MG63 (cell line): ENCODE measurements around the gene KCNA10. TPM values are rescaled to one million over a fixed set of nuclear protein-coding genes. Genes with fewer than 3 reads are reported as not detected.
"Not testable (repeated sequence)": the region's sequence is repeated elsewhere in the genome, so short reads cannot be mapped to it uniquely, and the experiment has no call there.

ENCODE experiments used
- DNase-seq: peaks from one replicate; pipeline ENCODE4 v3.0.0-alpha.2; 2020
- H3K27me3 ChIP-seq: fragments of 250-450 bp; sonication (Bioruptor Pico); 2 replicates; pipeline ENCODE4 v1.5.1; 2020; ENCODE audit warnings: mild to moderate bottlenecking, moderate library complexity
- H3K36me3 ChIP-seq: fragments of 250-450 bp; sonication (Bioruptor Pico); 2 replicates; pipeline ENCODE4 v1.5.1; 2020; ENCODE audit warnings: mild to moderate bottlenecking, moderate library complexity
- H3K4me3 ChIP-seq: fragments of 250-450 bp; sonication (Bioruptor Pico); 2 replicates; pipeline ENCODE4 v1.5.1; 2020; ENCODE audit warnings: mild to moderate bottlenecking, moderate library complexity
- H3K9me3 ChIP-seq: fragments of 250-450 bp; sonication (Bioruptor Pico); 2 replicates; pipeline ENCODE4 v1.5.1; 2020; ENCODE audit warnings: mild to moderate bottlenecking, moderate library complexity
- total RNA-seq: library from RNA; depleted of rRNA; stranded (reverse); fragments of >200 nt; shearing (Covaris generic); gene quantifications from 2 replicates; pipeline ENCODE4 v1.2.3, GENCODE V29; 2014; ENCODE audit warnings: low replicate concordance

Gene KCNA10
- total RNA-seq, 1 experiment from 2014 or later: not detected

GRCh38 chr1:110510921-110511320, 8.1 kb downstream of the KCNA10 start:
- H3K4me3 ChIP-seq, H3K27me3 ChIP-seq, H3K36me3 ChIP-seq, H3K9me3 ChIP-seq, DNase-seq: not testable (repeated sequence)

DNA sequence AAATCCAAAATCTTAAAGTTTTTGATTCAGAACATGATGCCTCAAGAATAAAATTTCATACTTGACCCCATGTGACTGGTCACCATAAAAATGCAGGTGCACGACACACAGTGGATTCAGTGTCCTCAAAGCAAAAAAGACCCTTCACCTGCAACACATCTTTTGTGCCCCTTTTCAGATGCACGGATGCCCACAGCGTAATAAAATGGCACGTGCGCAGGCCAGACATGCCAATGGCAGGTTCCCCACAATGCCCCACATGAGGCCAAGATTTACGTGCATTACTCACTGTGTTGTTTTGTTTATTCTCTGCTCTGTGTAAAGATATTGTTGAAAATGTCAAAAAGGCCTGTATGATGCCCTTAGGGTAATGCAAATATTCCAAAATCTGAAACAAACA, 9.3 kb downstream of the KCNA10 start:
- H3K9me3 ChIP-seq: no peaks in the 10 kb centered on the region
- H3K36me3 ChIP-seq: no peaks in the 10 kb centered on the region
- H3K4me3 ChIP-seq: no peak overlapping the region
- no peaks in the 10 kb centered on the region for H3K27me3 ChIP-seq
- DNase-seq: no peak

GRCh38 chr1:110508028-110508940, 10.7 kb downstream of the KCNA10 start:
- Histone ChIP-seq H3K4me3 (no peak overlapping the region), H3K36me3 (no peaks in the 10 kb centered on the region), H3K27me3 (peaks cover 2% of the 10 kb centered on the region), H3K9me3 (no peaks in the 10 kb centered on the region)
- DNase-seq: no peak

- Histone ChIP-seq H3K9me3 (no peaks in the 10 kb centered on the region), H3K36me3 (no peaks in the 10 kb centered on the region), H3K4me3 (no peak overlapping the region), H3K27me3 (peaks cover 18% of the 10 kb centered on the region)
- DNase-seq: no peak
Observed at GRCh38 chr1:110506541-110506940, 12.4 kb downstream of the KCNA10 start.

DNA sequence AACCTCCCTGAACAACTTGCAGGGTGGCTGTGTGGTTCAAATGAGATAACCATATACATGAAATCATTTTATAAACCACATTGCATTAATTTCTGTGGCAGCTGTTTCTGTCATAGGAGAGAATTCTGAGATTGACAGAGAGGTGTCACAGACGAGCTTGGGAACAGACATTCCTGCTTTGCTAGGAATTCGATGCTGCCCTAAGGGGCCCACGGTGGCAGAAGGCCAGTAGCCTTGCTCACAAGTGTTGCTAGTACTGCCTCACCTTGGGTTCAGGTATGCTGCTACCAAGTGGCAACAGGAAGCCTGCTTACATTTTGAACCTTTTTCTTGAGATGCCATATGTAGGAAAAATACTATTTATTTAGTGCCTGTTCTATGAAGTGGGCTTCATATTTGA, 13.4 kb downstream of the KCNA10 start:
- no peaks in the 10 kb centered on the region for H3K9me3 ChIP-seq
- H3K36me3 ChIP-seq: no peaks in the 10 kb centered on the region
- peaks cover 19% of the 10 kb centered on the region for H3K27me3 ChIP-seq
- no peak for DNase-seq
- H3K4me3 ChIP-seq: no peak overlapping the region

- Histone ChIP-seq H3K27me3 (peaks cover 24% of the 10 kb centered on the region), H3K36me3 (no peaks in the 10 kb centered on the region), H3K9me3 (no peaks in the 10 kb centered on the region), H3K4me3 (no peak overlapping the region)
- no peak for DNase-seq
Observed at GRCh38 chr1:110504226-110504625, 14.7 kb downstream of the KCNA10 start.

DNA sequence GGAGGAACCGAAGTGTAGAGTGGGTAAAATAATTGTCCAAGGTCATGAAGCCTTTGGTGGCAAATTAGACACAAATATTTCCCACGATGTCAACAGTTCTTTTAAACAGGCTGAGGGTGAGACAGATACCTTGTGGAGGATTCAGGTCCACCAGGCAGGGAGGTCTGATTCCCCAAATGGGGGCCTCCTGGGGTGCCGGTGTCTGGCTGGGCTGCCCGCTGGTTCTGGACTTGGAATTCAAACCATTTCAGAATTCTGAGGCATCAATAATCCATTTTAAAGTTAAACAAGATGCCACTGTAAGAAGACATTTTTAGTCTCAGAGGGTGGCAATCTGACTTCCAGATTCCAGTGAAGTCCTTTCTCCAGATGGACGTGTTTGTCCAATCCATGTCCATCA, 15.5 kb downstream of the KCNA10 start:
- H3K4me3 ChIP-seq: no peak overlapping the region
- no peaks in the 10 kb centered on the region for H3K9me3 ChIP-seq
- DNase-seq: no peak
- H3K36me3 ChIP-seq: no peaks in the 10 kb centered on the region
- peaks cover 24% of the 10 kb centered on the region for H3K27me3 ChIP-seq

DNA sequence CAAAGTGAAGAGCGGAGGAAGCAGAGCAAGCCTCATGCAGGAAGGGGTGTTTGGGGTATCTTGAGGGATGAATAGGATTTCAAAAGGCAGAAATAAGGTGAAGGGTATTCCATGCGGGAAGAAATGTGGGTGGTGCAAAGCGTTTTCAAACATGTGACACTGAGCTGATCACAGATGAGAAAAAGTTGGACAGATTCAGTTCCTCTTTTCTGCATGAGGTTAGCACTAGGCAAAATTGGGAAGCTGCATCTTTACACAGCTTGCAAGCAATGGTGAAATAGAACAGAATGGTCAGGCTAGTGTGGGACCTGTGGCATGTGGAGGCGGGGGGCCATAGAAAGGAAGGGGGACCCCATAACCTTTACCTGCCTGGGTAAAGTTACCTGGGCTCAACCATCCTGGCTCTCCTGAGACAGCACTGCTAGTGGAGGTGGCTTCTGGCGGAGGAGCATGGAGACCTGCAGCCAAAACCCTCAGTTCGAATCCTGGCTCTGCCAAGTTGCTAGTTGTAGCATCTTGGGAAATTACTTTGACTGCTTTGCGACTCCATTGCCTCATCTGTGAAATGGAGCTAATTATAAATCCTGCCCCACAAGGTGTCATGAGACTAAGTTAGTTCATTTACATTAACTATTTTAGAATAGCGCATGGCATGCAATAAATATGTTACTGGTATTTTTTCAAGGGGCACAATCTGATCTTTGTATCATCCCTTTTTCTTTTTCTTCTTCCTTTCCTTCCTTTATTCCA, 16.4 kb downstream of the KCNA10 start:
- Histone ChIP-seq H3K9me3 (no peaks in the 10 kb centered on the region), H3K4me3 (no peak overlapping the region), H3K36me3 (no peaks in the 10 kb centered on the region), H3K27me3 (peaks cover 24% of the 10 kb centered on the region)
- no peak for DNase-seq

GRCh38 chr1:110501488-110502132, 17.4 kb downstream of the KCNA10 start:
- H3K9me3 ChIP-seq: no peaks in the 10 kb centered on the region
- H3K36me3 ChIP-seq: no peaks in the 10 kb centered on the region
- no peak overlapping the region for H3K4me3 ChIP-seq
- H3K27me3 ChIP-seq: peaks cover 24% of the 10 kb centered on the region
- no peak for DNase-seq

DNA sequence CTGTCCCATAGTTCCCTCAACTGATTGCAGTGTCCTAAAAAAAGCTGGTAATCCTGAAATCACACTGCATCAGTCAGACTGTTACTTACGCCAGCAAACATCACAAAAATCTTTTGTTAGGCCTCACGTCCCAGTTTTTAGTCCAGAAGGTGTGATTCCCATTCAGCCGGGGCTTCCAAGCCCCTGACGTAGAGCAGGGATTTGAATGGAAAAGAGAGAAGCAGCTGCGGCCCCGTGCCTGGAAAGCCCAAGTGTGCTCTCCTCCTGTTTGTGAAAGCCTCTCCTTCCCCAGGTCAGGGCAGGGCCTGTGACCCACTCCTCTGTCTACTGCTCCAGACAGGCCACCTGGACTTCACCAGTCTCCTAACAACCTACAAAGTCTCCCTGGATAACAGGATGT, 20.7 kb downstream of the KCNA10 start:
- no peak for DNase-seq
- peaks cover 22% of the 10 kb centered on the region for H3K27me3 ChIP-seq
- H3K9me3 ChIP-seq: no peaks in the 10 kb centered on the region
- no peak overlapping the region for H3K4me3 ChIP-seq
- H3K36me3 ChIP-seq: no peaks in the 10 kb centered on the region

DNA sequence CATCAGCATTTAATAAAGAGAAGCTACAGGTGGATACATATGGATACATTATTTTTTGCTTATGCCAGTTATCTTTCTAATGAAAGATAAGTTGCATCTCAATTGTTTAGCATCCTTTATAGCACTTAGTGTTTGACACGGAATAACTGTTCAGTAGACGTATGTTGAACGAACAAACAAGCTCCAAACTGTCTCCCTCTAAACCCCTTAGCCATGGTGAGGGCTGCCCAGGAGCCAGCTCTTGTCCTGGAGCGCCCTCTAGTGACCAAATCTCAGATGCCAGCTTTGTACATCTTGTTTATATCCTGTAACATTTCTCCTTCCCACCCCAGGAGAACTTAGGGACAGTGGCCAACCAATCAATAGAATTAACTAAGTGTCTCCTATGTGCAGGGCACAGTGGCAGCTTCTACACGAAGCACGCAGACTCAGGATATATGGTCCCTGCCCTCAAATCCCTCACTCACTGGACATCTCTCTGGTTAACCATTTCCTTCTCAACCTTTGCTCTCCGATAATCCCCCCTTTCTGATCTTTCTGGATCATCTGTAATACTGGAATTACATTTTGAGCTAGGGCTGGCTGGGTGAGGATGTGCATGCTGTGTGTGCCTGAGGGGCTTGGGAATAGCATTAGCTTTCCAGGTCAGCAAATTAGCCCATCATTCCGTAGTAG, 22.9 kb downstream of the KCNA10 start:
- Histone ChIP-seq H3K4me3 (no peak overlapping the region), H3K9me3 (no peaks in the 10 kb centered on the region), H3K27me3 (peaks cover 5% of the 10 kb centered on the region; the same call in 1 of the 2 replicates), H3K36me3 (no peaks in the 10 kb centered on the region)
- peak; percentile 58 for DNase-seq

GRCh38 chr1:110494522-110495406, 24.2 kb downstream of the KCNA10 start:
- Histone ChIP-seq H3K4me3 (no peak overlapping the region), H3K27me3 (peaks cover 2% of the 10 kb centered on the region; the same call in 1 of the 2 replicates), H3K9me3 (no peaks in the 10 kb centered on the region), H3K36me3 (no peaks in the 10 kb centered on the region)
- no peak for DNase-seq

DNA sequence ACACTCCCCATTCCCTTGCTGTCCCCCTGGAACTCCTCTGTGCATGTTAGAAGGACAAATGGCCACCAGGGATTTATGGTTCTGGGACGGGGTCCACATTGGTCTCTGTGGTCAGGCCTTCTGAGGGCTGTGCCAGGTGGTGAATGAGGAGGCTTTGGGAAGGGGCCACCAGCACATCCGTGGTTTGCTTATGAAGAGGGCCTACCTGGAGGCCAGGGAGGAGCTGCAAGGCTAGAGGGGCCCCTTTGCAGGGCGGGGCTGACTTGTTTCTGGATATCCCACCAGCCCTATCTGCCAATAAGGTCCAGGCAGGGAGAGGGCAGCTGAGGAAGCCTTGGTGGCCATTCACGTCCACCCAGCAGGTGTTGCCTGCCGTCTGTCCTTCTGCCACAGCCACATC, 24.9 kb downstream of the KCNA10 start:
- DNase-seq: no peak
- Histone ChIP-seq H3K4me3 (no peak overlapping the region), H3K27me3 (no peaks in the 10 kb centered on the region), H3K9me3 (no peaks in the 10 kb centered on the region), H3K36me3 (no peaks in the 10 kb centered on the region)

GRCh38 chr1:110493059-110493699, 25.8 kb downstream of the KCNA10 start:
- Histone ChIP-seq H3K27me3 (no peaks in the 10 kb centered on the region), H3K9me3 (no peaks in the 10 kb centered on the region), H3K4me3 (no peak overlapping the region), H3K36me3 (no peaks in the 10 kb centered on the region)
- DNase-seq: no peak

DNA sequence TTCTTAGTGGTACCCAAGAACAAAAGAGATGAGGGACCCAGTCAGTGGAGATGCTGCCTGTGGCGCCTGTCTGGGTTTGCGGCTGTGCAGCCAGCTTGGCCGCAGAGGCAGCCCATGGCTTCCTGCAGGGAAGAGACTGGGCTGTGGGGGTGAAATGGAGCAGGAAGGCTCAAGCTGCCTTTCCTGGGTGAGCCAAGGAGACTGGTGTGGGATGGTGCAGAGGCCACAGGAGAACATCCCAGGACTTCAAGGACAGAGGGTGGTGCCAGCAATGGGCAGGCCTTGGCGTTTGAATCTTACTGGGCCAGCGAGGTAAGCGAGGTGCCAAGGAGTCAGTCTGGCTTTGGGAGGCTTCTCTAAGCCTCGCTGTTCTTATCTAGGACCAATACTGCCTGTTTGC, 26.4 kb downstream of the KCNA10 start:
- Histone ChIP-seq H3K4me3 (no peak overlapping the region), H3K9me3 (no peaks in the 10 kb centered on the region), H3K36me3 (no peaks in the 10 kb centered on the region), H3K27me3 (no peaks in the 10 kb centered on the region)
- DNase-seq: no peak
